Ecto neural progenitor cell (in vitro differentiated cells): ENCODE measurements around the gene TBC1D16.

Source experiments
- DNase-seq: peaks from one replicate; pipeline ENCODE4 v3.0.0-alpha.2; 2018; ENCODE audit warnings: low spot score

TBC1D16 gene

DNA sequence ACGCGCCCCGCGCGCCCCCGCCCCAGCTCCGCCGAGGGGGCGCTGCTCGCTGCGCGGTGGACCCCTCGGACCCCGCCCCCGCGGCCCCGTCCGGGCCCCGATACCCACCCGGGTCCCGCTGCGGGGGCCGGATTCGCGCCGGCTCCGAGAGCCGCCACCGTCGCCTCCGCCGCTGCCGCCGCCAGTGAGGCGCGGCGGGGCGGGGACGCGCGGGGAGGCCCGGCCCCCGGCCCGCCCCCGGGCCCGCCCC lies at the start of gene TBC1D16:
TBC1D16 (minus strand) TSS at position 186 of the 250 bp plus-strand sequence. CDS start 22,325 bp downstream, outside the sequence.
- no peak for DNase-seq

- DNase-seq: no peak
Measured at GRCh38 chr17:80084773-80085172, 49.1 kb upstream of the TBC1D16 start.

- no peak for DNase-seq
Measured at GRCh38 chr17:80083136-80083661, 47.5 kb upstream of the TBC1D16 start.

DNA sequence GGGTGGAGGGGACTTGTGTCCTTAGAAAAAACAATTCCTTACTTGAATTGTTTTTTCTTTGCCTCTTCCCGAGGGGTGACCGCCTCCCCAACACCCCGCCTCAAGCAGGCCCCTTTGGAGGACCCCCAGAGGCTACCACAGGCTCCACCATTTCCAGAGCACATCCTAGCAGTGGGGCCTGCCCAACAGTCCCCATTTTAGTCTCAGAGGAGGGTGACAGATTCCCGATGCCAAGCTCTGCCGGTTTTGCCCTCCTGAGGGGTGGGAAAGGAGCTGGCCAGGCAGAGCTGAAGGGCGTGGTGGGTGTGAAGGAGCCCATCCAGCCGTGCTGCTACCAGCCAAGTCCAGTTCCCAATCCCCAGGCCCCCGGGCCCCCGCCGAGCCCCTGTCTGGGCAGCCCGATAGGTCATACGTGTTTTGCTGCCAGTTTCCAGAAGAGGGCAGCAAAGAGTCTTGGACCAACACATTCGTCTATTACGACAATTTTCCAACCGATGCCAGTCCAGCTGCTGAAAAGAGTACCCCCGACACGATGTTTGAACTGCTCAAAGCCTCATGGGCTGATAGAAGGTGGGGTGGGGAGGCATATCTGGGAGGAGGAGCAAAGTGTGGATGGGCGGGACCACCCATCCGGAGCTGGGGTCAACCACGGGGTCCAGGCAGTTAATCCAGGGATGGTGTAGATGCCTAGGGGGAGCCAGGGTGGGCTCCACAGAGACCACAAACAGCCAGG lies 46.9 kb upstream of the TBC1D16 start:
- peak; percentile 87 for DNase-seq

GRCh38 chr17:80081596-80081995 lies 45.9 kb upstream of the TBC1D16 start:
- DNase-seq: no peak

DNA sequence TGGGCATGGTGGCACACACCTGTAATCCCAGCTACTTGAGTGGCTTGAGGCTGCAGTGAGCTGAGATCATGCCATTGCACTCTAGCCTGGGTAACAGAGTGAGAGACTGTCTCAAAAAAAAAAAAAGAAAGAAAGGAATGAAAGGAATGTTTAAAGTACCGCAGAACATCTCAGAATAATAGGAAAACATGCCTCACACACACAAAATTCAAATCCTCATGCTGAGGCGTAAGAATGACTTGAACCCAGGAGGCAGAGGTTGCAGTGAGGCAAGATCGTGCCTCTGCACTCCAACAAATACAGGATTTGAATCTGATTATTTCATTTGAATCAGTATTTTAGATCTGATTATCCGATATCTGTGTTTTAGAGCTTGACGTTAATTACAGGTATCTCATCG lies 44.4 kb upstream of the TBC1D16 start:
- no peak for DNase-seq

GRCh38 chr17:80072410-80072809 lies 36.7 kb upstream of the TBC1D16 start:
- no peak for DNase-seq

DNA sequence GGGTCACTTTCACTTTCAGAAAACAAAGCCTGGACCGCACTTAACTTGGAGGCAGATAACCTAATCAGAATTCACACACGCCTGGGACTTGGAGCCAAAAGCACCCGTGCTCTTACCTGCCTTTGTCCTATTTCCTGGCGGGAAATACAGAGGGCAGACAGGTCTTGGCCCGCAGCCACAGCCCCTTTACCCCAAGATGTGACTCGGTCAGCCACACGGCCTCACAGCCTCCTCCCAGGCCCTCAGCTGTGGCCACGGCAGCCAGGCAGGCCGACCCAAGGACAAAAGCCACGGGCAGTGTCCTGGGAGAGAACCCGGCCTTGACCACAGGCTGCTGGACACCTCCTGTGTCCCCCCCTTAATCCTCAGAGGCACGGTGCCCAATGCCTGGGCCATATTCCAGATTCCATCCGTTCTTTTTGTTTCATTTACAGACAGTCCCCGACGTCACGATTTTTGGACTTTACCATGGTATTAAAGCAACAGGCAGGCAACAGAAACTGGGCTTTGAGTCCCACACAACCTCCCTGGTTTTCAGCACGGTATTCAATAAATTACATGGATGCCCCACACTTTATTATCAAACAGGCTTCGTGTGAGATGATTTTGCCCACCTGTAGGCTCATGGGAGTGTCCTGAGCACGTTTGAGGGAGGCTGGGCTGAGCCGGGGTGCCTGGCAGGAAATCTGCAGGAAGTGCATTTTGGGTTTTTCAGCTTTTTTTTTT lies 35.6 kb upstream of the TBC1D16 start:
- DNase-seq: no peak

- no peak for DNase-seq
Measured at GRCh38 chr17:80070375-80071115, 34.9 kb upstream of the TBC1D16 start.

DNA sequence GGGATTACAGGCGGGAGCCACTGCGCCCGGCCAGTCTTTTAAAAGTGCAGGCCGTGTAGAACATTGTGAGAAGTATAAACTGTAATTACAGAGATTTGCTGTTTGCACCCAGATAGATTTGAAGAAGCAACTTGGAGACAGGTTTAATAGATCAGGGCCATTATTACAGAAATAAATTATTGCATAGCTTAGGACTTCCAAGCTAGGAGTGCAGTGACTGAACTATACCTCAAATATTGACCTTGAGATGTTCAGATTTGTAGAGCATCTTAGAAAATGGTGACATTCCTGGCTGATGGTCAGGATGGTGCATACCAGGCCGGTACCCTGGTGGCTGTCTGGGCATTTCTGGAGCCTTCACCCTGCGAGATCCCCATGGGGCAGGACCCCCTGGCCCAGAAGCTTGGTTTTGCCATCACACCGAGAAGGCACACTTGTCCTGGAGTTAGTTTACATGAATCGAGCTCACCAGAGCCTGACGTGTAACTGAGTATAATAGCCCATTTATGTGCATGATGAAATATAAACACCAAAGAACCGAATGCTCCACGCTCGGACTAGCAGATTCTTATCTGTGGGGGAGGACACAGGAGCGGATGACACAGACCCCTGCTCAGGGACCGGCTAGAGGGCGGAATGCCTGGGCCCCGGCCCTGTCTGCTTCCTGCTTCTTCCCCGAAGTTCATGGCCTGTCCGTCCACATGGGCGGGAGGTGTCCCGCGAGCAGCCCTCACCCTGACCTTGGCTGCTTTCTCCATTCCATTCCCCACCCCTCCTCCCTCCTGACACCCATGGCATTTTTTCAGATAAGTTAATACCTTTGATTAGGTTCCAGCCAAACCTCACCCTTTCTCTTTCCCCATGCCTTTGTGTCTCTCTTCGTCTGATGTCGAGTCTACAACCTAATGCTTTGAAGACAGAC lies 32.9 kb upstream of the TBC1D16 start:
- no peak for DNase-seq

GRCh38 chr17:80067393-80067986 lies 31.8 kb upstream of the TBC1D16 start:
- no peak for DNase-seq

DNA sequence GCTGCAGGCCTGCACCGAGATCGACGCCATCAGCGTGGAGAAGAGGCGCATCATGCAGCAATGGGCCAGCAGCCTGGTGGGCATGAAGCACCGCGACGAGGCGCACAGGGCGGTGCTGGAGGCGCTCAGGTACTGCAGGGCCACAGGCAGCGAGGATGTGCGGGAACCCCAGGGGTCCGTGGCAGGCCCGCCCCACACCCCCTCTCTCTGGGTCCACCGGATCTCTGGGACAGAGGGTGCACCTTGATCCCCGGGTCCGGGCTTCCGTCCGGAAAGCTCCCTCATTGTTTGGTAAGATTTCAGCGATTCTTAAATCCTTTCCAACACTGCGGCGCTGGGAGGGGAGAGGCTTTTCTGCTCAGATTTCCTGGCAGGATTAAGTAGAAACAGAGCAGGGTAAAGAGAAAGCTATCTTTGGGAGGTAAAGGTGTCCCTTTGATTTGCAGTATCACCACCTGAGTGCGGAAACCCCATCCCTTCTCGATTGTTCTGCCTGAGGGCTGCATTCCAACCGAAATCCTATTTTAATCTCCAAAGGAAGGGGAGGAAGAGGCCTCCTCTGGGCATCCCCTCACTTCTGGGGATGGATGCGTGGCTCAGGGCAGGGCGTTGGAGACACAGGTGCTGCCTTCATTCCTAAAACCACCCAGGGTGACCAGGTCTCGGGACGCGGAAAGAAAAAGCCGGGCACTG lies 30.0 kb upstream of the TBC1D16 start:
- DNase-seq: no peak

- DNase-seq: no peak
Measured at GRCh38 chr17:80064696-80065095, 29.0 kb upstream of the TBC1D16 start.

DNA sequence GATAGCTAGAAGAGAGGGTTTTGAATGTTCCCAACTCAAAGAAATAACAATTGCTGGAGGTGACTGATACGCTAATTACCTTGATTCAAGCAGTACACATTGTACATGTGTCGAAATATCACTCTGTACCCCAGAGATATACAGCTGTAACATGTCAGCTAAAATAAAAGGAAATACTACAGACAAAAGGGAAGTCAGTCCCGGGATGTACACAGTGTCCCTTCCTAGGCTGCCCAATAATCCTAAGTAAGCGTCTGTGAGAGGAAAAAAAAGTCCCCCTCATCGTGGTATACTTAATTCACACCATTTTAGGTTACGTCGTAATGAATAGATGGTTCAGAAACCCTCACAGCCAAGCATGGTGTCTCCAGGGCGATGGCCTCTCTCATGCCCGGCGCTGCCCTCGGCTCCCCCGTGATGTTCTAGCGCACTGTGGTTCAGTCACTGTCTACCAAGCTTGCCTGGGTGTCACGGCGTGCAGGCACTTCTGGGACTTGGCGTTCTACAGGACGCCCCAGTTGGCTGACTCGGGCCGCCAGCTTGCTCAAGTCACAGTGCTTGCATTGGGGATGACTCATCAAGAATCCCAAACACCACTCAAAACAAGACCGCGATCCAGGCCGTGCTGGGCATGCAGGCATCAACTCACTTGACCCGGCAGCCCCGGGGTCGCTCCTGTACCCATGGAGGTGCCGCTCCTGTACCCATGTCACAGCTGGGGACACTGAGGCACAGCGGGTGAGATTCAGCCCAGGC lies 28.3 kb upstream of the TBC1D16 start:
- DNase-seq: no peak

DNA sequence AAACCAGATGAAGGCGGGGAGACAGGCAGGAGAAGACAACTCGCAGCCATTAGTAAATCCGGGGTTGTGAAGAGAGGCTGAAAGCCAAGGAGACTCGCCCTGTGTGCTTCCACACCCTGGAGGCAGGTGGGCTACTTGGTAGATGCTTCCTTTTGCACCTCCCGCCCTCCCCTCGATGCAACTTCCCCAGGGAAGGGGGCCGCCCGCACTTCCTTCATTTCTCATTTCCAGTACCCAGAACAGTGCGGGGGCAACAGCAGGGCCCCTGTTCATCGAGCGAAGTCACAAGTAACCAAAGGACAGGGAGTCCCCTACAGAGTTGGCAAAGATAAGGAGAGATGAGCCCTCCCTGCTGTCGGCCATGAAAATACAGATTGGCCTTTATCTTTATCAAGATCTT lies 25.7 kb upstream of the TBC1D16 start:
- DNase-seq: no peak

DNA sequence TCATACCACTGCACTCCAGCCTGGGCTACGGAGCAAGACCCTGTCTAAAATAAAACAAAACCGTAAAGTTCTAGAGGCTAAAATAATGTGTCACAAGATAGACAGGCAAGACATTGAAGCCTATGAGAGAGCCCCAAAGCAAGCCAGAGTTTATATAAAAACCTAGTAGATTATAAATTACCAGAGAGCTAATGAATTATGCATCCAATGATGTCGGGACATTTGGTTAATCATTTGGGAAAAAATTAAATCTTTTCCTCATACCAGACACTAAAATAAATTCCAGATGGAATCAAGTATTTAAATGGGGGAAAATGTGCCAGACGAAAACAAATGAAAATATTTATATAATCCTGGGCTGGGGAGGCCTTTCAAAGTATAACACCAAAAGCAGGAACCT lies 25.0 kb upstream of the TBC1D16 start:
- no peak for DNase-seq

GRCh38 chr17:80058311-80058955 lies 22.8 kb upstream of the TBC1D16 start:
- no peak for DNase-seq

- DNase-seq: no peak
Measured at GRCh38 chr17:80055597-80055996, 19.9 kb upstream of the TBC1D16 start.

- no peak for DNase-seq
Measured at GRCh38 chr17:80053102-80053501, 17.4 kb upstream of the TBC1D16 start.

GRCh38 chr17:80051681-80052080 lies 16.0 kb upstream of the TBC1D16 start:
- DNase-seq: no peak
